NCI-H748 (cell line): Measurements from ENCODE around the gene IGDCC3.

Experiments
- DNase-seq: peaks from one replicate; lab custom pipeline; 2025; ENCODE audit not compliant: unreplicated experiment; lab: John Stamatoyannopoulos, UW

Gene IGDCC3

DNA sequence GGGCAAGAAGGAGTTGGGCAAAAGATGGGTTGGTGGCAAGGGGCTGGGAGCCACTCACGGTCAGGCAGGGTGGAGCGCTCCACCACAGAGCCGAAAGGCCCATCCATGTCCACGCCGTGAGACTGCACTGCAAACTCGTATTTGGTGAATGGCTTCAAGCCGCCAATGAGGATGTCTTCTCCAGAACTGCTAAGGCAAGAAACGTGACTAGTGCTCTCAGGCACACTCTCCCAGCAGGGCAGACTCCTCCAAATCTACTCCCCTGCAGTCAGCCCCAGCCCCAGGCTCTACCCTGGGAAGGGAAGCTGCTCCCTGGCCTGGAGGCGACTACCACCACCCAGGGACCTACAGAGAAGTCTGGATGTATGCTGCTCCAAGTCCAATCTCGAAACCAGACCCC is 11.4 kb upstream of the IGDCC3 start:
- DNase-seq, result no peak

DNA sequence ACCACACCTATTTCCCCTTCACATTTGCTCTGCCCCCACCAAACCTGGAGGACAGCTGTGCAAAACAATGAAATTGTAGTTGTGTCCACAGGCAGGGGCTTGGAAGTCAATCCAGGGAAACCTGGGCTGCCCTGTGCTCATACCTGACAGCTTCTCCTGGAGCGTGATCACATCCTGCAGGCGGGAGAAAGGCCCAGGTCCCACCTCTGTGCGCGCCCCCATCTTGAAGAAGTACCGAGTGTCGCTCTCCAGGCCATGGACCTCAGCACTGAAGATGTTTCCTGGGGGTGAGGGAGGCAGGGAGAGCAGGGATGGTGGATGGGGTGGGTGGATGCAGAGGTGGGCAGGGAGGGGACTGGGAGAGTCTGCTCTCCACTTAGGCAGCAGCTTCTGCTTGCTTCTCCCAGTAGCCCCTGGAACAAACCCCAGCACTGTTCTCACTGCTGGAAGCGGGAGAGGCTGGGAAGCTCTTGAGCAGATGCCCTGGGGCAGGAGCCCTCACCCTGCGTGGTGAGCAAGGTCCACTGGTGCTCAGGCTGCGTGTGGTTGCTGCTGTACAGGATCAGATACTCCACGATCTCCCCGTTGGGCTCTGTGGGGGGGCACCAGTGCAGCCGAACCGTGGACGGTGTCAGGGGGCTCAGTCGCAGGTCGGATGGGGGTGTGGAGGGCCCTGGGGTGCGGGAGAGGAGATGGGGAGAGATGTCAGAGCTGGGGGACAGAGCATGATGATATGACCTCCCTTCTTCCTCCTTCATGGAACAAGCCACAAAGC is 10.7 kb upstream of the IGDCC3 start:
- DNase-seq, result no peak

DNA sequence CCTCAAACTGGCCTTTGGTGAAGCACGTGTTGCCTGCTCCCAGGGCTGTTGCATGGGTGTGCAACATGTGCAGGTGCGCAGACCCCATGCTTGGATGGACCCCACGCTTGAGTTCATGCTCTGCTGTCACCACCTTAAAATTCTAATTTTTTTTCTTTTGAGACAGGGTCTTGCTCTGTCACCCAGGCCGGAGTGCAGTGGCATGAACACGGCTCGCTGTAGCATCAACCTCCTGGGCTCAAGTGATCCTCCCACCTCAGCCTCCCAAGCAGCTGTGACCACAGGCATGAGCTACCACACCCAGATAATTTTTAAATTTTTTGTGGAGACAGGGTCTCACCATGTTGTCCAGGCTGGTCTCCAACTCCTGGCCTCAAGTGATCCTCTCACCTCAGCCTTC is 9.1 kb upstream of the IGDCC3 start:
- DNase-seq, result no peak

DNA sequence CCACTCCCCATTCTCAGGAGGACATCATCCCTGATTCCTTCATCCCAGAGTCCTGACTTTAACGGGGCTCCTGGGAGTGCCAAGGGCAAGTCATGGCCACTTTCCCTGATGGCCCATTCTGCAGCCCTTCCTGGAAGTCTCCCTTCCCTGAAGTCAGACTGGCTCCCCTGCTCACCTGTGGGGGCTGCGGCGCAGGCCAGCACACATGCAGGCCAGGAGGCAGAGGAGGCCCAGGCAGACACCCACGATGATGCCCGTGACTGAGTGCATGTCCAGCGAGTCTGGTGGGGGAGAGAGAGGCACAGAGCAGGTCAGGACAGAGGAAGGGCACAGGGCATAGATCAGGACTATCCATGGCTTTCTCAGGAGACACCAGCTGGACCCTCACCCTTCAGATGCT is 8.6 kb upstream of the IGDCC3 start:
- DNase-seq, result no peak

DNA sequence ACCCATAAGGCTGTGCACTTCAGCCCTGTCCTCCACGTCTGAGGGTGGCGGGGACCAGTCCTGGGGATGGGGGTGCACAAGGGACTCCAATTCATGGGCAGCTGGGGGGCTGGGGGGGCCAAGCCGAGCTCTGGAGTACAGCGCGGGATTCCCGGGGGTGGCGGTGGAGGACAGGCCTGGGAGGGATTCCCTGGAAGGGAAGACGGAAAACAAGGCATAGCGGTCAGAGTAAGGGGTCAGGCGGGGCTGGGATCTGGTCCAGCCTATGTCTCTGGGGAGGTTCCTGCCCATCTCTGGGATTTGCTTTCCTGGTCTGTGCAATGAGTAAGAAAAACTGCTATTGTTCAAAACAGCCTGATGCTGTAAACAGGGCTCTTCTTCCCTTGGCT is 8.1 kb upstream of the IGDCC3 start:
- DNase-seq, result no peak

DNA sequence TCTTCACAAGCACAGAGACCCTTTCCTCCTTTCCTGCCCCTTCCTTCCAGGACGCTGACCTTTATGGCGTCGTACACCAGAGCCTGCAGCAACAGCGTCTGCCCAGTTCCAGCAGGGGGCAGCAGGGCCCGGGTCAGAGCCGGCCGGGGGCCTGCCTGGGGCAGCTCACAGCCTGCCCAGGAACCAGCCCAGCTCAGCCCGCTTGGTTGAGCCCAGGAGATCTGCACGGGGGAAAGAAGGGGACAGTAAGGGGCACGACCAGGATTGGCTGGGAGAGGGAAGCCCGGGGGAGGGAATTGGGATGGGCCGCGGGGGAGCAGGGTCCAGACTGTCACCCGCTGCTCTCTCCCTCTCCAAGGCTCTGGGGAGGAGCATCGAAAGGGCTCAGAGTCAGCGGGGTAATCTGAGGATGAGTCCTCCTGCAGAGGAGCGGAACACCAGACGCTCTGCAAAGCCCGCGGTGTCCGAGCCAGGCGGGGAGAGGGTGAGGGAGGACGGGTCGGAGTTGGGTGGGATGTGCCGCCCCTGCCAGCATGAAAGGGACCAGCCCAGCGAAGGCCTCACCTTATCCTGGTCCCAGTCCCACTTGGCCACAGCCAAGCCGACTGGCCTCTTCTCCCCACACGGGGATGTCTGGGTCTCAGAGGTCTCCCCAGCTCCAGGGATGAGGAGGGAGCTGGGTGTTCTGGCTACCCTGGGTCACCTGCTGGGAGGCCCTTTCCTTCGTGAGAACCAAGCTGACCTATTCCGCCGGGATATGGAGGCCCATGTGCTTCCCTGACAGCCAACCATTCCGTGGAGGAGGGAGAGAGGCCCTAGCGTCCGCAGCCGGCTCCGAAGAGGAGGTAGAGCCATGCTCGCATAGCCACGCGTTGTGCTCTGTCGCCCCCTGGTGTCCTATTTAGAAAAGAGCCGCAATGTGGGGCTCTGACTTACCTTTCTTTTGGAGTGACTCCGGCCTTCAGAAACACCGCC is 7.4 kb upstream of the IGDCC3 start:
- DNase-seq, result peak; percentile 82

DNA sequence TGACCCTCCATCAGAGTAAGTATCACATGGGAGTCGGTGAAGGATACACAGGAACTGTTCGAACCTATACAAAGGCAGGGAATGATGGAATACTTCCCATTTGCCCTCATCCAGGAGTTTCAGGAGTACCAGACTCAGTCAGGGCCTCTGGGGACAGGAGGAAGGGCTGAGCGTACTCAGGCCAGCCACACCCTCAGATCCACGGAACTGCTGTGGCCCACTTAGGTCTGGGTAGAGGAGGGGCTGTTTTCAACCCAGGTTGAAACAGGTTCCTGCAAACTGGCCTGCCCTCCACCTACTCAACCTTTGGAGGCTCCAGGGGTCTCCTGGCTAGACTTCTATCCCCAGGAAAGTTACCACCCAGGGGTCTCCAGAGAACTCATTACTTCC is 6.7 kb upstream of the IGDCC3 start:
- no peak for DNase-seq

DNA sequence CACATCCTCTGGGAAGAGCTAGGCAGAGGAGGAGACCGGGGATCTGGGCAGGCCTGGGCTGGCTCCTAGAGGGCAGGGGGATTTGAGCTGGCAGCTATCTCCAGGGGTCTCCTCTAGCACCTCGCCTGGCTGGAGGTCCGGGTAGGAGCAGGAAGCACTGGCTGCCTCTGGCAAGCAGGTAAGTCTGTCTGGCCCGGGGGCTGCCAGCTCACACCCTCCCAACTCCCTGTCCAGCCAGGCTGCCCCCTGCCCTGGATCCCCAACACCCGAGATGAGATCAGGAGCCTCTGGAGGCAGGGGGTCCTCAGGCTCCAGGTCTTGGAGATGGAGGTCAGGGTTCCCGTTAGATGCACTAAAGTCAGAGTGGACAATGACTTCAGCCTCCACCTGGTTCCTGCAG is 6.2 kb upstream of the IGDCC3 start:
- no peak for DNase-seq

DNA sequence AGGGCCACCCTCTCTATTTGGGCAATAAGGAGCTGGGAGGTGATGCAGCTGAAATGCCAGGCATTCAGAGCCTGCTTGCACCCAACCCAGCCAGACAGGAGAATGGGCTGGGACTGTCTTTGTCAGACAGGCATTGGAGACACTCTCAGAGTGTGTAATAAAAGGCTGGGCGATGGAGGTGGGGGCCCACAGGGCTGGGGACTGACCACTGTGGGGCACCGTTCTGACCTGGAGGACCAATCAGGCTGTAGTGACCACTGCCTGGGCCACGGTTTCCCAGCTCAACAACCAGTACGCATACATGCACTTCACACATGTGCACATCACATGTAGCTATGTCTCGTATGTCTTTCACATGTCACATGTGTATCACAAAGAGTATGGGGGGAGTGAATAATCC is 5.7 kb upstream of the IGDCC3 start:
- no peak for DNase-seq

DNA sequence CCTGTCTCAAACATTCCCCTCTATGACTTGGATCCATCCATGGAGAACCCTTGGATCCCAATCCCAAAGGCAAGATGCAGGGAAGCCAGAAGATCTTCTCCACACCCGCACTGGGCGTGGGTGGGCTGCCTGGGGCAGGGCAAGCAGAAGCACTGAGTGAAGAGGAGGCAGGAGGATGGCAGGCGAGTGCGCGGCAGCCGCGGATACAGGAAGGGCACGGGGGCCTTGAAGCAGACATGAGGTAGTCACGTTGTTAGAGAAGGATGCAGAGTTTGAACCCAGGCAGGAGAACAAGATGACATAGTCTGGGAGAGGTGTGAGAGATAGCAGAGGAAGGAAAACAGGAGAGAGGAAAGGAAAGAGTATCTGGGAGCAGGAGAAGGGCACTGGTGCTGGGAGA is 5.1 kb upstream of the IGDCC3 start:
- DNase-seq, result no peak

DNA sequence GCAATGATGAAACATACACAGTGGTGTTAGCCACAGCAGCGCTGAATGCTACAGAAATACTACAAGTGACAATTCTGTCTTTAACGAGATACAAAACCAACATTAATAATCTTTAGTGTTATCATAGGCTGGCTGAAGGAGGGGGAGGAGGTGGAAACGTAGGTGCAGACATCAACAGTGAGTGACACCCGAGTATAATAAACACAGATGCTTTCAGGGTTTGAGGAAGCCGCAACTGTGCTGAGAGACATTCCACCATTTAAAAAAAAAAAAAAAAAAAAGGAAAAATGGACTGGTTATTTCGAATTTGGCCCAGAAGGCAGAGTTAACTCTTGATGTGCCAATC is 4.3 kb upstream of the IGDCC3 start:
- DNase-seq, result no peak

DNA sequence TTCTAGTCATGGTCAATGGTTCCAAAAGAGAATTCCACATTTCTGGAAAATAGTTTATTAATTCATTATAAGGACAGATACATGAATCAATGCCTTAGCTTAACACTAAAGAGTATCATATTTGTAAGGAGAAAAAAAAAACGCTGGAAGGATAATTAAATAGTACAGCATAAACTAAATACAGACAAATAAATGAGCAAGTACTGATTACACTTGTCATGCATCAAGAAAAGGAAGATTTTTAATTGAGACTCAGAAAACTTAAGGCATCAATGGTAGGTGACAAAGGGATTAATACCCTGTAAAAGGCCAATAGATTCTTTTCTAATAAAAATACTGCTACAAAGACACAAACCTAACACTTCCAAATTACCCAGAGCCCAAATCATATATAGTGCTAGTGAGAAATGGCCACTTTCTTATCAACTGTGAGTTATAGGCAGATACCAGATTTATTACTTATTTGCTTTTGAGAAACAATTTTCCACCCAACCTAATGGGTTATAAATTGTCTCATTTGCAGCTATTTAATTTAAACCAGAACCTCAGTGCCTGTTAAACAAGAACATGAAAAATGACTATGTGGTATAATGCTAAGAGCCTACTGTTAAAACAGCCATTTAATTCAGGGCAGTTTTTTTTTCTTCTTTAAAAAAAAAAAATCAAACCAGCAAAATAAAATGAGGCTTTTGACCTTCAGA is 3.8 kb upstream of the IGDCC3 start:
- DNase-seq, result no peak

DNA sequence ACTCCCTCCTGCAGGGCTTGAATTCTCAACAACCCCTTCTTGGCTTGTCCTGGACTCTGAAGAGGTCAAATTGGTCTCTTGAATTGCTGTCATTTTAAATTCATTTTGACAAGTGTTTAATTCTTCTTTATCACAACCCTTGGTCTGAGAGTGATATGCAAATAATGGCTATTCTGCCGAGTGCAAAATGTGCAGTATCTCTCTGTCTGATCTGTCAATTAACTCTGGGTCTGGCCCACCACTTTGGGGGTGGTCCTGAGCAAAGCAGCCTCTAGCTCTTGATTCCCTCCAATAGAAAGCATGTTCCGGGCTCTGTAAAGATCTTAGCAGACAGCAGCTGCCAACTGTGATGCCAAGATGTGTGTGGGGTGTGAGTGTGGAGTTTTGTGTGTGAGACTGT is 2.2 kb upstream of the IGDCC3 start:
- DNase-seq, result no peak

DNA sequence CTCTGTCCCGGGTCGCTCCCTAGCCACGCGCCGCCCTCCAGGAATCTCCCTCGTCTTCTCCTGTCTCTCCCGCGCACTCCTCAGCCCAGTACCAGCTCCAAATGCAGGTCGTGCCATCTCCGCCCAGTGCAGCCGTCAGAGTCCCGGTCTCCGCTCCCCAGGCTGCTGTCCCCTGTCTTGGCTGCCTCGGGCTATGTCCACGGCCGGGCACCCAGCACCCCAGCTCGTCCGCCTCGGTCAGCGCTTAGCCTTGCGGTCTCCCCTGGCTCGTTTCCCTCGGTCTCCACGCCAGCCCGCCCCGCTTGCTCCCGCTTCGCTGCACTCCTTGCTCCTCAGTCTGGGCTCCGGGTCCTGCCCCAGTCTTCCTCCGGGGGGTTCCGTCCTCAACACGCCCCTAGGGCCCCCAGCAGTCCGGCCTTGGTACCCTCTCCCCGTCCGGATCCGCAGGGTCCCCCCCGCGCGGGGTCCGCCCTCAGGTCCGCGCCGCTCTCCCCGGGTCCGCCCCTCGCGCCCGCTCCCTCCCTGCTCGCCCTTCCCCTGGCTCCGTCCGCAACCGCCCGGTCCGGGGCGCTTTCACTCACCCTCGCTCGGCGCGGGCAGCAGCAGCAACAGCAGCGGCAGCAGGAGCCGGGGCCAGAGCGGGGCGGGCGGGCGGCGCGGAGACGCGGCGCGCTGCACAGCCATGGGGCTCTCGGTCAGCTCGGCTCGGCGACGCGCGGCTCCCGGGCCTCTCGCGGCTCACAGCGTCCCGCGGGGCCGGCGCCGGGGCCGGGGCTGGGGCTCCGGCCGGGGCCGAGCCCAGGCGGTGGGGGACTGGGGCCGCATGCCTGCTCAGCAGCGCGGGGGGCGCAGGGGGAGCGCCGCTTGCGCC is 462 bp downstream of the IGDCC3 start:
- DNase-seq, result peak; percentile 46

DNA sequence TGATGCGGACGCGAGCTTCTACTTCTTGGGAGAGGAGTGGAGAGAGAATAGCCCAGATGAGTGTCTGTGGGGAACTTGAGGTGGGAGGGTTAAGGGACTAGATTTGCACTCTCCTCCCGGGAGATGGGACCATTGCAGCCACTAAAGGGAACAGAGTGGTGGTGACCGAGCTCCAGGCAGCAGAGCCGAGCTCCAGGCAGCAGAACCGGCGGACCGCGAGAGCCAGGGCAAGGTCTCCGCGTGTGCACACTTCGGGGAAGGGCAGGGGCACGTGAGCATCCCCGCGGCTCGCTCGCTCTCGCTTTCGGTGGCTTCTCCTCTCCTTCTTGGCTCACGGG is 1.1 kb downstream of the IGDCC3 start:
- peak; percentile 33 for DNase-seq

DNA sequence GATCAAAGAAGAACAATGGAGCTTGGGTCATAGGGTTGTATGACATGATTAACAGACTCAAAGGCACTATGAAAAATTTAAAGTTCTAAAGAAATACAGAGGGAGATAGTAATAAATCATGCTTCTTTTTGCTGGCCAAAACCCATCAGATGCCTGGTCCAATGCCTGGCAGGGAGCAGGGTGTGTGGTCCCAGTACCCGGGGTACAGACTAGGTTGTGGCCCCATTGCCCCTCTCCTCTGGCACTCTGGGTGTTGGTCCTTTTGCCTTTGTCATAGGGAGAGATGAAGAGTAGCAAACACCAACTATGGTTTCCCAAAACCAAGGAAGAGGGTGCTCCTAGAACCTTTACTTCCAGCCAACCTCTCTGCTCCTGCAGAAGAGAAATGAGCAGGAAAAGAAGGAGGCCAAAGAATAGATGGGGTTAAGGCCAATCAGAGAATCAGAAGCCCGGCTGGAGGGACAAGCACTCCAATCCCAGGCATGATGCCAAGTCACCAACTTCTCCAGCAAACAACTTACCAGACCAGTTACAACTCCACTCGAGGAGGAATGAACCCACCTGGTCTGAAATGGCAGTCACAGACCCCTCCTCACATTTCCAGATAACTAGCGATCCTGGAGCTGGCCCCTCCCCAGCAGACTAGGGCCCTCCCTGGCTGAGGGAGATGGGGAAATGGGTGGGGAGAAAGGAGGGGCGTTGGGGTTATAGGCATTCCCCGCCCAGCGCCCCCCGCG is 1.8 kb downstream of the IGDCC3 start:
- DNase-seq, result no peak

DNA sequence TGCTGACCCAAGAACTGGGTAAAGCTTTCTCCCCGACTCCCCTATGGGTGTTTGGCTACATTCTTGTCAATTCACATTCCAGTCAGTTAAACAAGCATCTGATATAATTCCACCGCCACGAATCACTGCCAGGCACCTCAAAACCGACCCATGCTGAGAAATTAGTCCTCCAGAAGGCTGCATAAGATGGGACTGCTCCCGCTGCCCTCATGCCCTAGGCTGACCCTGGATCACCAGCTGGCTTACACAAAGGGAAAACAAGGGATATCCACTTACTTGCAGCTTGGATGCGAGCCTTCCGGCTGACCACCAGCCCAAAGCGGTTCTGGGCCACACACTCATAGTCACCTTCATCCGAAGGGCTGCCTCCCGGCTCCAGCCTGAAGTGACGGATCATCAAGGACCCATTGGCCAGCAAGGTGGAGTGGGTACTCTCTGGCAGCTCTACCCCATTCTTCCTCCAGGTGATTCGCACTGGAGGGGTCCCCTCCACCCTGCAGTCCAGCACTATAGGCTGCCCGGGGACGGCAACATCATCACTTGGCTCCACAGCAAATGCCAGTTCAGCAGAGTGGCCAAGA is 2.9 kb downstream of the IGDCC3 start:
- DNase-seq, result no peak

DNA sequence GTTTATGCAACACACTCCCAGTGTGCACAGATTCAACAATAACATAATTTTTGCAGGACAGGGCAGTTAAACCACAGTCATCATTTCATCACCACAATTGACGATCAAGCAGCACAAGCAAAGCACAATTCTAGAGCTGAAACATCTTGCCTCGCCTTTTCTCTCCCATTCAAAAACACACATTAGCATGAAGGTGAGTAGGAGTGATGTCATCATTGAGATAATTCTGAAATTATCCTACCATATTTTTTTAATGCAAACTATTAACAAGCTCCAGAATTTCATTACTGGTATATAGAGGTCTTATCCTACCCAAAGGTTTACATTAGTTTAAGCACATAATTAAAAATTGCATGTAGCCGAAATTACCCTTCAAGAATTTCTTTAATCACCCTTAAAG is 3.5 kb downstream of the IGDCC3 start:
- no peak for DNase-seq

DNA sequence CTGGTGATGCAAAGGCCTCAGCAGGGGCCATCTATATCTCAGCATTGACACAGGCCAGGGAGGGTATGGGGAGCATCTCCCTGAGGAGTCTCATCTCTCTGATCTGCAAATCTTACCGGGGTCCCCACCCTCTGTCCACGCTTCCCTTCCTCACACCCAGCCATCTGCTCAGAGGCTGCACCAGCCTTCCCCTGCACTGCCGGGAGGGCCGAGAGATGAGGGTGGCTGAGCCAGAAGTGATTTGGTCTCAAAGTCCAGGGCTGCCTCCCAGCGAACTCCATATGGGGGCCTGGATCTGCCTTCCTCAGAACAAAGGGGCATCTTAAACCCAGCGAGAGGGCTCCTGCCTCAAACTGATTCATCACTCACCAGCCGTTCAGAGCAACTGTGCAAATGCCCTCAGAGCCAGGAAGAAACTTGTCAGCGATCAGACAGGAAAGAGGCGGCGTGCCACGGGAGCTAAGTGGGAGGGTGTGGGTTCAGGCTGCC is 4.6 kb downstream of the IGDCC3 start:
- DNase-seq, result no peak

DNA sequence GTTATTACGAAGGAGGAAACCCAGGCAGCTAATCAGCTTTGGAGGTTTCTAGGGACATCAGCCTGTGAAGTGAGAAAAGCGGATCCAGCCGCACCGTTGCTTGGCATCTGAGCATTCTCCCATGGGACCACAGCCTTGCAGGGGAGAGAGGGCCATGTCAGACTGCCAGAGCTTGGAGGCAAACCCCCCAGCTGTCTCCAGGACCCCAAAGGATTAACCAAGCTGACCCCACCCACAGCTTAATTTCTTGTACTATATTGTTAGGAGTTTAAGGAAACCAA is 5.1 kb downstream of the IGDCC3 start:
- no peak for DNase-seq
